Activated CD4-positive, alpha-beta T cell treated with anti-CD3 and anti-CD28 coated beads for 4 hours (primary cell): ENCODE results near the gene ISOC2.
A peak's percentile ranks its signal among the peaks of the same experiment; 100 is the strongest.
"Not testable (repeated sequence)": the region's sequence is repeated elsewhere in the genome, so short reads cannot be mapped to it uniquely, and the experiment has no call there.

Experiments used
- DNase-seq, 2 donors: peaks; one replicate each; pipeline ENCODE4 v3.0.0-alpha.2; 2020

The ISOC2 gene

DNA sequence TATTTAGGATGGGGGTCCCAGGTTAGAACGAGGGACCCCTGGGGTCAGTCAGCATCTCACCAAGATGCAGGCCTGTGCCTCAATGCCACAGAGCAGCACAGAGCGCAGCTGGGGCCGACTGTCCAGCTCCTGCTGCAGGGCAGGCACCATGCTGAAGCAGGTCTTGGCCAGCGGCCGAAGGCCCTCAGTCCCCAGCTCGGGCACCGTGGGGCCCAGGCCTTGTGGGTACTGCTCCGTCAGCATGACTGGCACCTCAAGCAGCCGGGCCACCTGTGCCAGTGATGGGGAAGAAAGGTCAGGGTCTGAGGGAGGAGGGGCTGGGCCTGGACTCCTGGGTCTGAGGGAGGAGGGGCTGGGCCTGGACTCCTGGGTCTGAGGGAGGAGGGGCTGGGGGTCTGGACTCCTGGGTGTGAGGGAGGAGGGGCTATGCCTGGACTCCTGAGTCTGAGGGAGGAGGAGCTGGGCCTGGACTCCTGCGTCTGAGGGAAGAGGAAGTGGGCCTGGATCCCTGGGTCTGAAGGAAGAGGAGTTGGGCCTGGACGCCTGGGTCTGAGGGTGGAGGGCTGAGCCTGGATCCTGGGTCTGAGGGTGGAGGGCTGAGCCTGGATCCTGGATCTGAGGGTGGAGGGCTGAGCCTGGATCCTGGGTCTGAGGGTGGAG lies 5.7 kb downstream of the ISOC2 start:
- no peak for DNase-seq

DNA sequence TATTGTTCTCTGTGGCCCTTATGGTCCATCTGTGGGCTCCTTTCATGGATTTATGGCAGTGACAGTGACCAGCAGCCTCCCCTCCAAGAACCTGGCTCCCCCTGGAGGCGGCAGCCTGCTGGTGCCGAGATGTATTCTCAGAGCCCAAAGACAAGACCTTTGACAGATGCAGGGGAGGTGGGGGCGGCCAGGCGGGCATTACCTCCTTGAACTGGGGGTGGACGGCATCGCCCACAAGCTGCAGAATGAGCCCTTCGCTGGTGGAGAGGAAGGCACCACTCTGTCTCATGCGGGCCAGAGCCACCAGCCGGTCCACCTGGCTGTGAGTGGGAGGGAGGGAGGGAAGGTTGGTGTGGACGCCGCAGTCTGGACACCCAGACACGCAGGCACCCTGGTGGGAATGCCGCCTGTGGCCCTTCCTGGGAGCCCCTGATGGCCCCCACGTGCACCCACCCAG lies 6.6 kb downstream of the ISOC2 start:
- peak; percentile 37 to 47 for DNase-seq

DNA sequence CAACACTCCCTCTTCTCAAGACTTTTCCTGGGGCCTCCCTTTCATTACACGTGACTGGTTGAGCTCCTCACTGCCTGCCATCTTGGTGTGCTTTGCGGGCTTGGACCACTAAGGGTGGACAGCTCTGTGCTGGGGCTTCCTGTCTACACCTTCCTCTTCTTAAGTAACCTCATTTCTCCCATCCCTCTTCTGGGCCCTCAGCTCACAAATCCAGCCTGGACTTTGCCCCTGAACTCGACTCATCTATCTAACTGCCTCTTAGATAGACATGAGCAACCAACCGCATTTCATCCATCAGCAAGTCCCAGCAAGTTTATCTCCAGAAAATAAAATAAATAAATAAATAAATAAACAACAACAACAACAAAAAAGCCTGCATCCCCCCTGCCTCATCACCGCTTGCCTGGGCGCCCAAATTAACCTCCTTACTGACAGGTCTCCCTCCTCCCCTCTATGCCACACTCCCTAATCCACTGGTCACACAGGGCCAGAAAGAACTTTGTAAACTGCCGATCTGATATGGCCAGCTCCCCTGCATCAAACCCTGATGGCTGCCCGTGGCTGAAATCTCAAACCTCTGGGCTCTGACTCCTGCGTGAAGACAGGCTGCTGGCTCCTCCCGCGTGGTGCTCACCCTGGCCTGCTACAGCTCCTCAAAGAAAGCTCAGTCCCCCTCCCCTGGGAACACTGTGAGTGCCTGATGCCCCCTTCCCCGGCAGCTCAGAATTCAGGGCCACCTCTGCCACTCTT lies 7.8 kb downstream of the ISOC2 start:
- DNase-seq: no peak

DNA sequence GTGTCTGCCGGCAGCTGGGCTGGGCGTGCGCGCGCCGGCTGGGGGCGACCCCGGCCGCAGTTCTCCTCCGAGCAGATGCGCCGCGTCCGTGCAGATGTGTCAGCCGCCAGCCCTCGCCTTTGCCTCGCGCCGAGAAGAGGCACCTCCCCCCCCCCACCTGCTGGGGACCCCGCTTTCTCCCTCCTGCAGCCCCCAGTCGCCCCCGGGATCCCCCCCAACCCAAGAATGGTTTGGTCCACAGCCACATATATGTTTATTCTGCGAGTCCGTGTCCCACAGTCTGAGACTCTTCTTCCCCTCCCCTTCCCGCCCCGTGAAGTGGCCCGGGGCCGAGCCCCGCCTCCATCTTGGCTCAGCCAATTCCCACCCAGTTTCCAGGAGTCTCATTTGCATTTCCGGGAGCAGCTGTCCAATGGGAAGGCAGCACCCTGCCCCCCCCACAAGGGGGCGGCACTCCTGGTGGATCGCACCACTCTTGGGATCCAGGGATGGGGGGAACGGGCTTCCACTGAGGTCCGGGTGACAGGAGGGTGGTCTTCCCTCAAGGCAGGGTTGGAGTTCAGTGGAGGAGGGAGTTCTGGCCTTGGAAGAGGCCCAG lies 8.6 kb downstream of the ISOC2 start:
- no peak for DNase-seq

DNA sequence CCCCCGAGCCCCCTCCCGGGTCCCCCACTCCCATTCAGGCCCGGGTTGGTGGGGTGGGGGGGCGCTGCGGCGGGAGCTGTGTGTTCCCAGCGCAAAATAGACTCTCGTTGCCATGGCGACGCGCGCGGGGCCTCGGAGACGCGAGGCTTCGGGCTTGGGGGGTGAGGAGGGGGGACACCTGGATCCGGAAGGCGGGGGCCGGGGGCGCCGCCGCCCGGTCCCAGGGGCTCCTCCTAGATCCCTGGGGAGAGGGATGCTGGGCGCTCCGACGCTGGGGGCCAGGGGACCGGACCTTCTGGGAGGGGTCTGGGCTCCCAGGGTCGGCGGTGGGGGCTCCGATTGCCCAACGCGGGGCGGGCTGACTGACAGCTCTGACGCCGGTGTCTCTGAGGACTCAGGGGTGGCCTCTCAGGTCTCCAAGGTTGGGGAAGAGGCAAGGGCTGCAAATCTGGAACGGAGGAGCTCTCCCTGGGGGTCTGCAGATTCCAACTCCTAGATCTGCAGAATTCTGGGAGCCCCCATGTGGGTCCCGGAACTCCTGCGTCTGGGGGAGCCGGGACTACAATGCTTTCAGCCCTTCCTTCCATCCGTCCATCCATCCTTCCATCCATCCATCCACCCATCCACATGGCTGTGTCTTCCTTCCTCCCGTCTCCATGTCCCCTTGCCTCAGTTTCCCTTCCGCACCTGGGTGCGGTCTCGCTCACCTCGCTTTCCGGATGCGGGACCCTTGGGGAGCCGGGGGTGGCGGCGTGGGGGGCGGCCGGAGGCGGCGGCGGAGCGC lies 9.3 kb downstream of the ISOC2 start:
- DNase-seq: no peak

DNA sequence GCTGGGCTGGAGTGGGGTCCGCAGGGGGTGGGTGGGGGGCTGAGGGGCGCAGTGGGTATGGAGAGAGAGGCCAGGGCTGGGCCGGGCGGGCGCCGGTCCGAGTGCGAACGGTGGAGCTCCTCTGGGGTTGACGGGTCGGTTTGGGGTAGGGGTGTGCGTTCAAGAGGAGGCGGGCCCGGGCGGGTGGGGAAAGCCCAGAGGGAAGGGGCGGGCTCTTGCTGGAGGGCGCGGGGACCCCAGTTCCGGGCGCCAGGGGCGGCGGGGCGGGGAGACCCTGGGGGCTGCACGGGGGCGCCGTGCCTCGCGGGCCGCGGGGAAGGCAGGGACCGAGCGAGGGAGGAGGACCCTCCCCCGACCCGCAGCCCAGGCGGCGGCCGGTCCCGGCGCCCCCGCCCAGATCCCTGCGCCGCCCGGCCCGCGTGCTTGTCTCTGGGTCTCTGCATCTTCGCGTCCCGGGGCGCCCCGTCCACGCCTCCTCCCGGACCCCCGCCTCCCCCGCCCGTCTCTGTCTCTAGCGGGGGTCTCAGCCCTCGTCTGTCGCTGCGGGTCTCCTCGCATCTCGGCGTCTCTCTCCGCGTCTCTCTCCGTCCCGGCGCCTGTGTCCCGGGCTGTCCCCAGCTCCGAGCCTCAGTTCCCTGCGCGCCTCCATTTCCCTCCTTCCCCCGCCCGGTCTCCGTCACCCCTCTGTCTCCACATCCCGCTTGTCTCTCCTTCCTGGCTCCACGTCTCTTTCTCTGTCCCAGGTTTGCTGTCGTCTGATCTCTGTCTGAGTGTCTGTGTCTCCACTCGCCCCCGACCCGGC lies 10.1 kb downstream of the ISOC2 start:
- DNase-seq: no peak

DNA sequence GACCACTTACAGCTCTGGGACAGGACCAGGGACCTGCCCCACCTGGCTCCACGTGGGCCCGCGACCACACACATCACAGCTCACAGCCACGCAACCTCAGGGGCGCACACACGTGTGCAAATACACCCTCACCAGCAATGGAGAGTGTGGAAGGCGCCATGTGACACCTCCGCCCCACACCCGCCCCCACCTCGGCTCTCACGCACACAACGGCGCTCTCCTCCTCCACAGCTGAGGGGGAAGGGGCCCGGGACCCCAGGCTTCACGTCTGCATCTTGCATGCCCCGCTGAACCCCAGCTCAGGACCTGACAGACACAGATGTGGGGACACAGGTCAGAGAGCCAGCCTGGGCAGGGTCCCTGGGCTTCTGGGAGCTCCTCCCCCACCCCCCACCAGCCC lies 12.0 kb downstream of the ISOC2 start:
- no peak for DNase-seq

DNA sequence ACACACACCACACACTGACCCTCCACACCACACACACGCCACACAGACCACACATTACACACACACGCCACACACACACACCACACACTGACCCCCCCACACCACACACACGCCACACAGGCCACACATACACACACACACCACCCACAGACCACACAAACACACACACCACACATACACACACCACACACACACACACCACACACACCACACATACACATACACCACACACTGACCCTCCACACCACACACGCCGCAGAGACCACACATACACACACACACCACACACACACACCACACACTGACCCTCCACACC lies 13.3 kb downstream of the ISOC2 start:
- DNase-seq: not testable (repeated sequence)

DNA sequence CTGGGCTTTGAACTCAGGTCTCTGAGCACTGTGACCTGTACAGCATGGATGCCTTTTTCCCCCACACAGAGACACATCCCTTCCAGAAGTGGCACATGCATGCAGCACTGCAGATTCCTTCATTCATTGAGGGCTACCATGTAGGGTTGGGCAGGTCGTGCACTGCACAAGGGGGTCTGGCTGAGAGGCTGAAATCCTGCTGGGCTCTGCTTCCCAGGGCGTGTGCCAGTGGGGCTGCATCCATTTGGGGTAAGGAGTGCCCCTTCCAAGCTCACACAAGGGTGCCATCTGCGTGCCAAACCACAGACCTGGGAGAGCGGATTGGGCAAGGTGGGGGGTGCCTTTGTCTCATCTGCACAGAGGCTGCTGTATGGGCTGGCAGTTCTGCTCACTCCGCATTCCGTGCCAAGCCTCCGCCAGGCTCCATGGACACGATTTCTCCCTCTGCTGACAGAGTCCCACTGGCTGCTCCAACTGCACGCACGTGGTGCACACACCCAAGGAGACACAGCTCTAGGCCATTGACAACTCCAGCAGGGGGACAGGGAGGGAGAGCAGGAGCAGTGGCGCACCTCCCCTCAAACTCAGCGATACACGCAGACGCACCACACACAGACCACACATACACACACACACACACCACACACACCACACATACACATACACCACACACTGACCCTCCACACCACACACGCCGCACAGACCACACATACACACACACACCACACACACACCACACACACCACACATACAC lies 13.8 kb downstream of the ISOC2 start:
- DNase-seq: no peak

DNA sequence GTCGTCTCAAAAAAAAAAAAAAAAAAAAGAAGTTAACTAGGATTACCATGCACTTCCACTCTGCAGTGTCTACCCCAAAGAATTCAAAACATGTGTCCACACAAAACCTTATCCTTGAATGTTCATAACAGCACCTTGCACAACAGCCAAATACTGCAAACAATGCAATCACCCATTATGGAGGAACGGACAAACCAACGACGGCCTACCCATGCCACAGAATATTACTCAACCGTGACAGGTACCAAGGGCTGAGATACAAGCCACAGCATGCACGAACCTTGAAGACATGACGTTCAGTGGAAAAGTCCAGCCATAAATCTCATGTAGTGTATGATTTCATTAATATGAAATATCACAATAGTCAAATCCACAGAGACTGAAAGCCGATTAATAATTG lies 15.4 kb downstream of the ISOC2 start:
- DNase-seq: no peak

DNA sequence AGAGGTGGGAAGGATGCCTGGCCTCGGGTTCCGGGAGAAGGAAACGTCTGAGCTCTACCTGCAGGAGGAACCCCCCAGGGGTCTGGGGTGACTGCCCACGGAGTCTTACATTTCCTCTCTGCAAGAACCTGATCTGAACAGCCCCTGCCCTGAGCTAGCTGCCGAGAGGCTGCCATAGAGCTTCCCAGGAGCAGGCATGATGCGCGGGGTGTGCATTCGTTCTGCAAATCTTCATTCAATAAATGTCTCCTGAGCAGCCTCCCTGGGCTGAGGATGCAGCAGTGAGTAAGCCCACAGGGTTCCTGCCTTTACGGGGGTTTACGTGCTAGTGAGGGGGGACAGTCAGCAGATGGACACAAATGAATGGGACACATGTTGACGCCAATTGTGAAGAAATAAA lies 16.8 kb downstream of the ISOC2 start:
- no peak for DNase-seq

DNA sequence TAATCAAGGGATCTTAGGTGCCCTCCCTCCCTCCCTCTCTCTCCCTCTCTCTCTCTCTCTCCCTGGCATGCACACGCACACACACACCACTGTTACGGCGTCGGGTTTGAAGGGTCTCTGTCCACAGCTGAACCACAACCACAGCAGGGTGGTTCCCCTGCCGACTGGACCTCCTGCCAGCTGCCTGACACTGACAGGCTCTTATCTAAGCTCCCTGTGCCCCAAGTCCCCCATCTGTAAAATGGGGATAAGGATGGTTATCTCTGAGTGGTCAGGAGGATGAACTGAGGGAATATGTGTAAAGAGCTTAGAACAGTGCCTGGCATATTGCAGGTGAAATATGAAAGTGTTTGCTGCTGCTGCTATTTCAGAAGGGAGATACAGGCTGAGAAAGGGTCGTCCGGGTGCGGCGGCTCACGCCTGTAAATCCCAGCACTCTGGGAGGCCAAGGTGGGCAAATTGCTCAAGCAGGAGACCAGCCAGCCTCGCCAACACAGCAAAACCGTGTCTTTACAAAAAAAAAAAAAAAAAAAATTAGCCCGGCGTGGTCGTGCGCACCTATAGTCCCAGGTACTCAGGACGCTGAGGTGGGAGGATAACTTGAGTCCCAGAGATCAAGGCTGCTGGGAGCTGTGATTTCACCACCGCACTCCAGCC lies 17.5 kb downstream of the ISOC2 start:
- no peak for DNase-seq

DNA sequence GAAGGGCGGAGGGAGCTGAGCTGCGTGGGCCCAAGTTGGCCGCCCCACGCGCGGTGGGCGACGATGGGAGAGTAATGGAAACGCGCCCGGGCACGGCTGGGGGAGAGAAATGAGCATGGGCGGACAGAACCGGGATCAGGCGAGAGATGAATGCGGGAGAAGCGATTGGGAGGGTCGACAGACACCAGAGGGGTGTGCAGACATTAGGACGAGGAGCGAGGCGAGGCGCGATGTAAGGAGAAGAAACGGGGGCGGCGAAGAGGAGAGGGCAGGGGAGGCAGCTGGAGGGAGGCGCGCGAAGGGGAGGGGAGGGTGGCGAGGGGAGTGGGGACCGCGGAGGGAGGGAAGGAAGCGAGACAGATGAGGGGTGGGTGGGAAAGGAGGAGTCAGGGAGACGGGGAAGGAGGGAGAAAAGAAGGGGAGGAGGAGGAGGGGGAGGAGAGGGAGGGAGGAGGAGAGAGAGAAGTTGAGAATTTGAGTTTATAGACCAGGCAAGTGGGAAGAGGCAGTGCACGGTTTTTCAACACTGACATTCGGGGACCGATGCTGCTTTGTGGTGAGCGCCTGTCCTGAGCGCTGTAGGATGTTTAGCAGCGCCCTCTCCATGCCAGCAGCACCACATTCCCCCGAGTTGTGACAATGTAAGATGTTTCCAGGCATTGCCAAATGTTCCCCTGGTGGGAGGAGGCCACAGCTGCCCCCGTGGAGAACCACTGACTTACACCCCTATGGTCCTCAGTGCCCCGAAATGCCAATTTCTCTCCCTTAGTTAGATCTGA lies 18.2 kb downstream of the ISOC2 start, which contains the start of gene SHISA7:
Gene SHISA7, minus strand, starts transcription at position 256 of the 779 bp plus-strand sequence. CDS start 437 bp downstream, outside the sequence.
- DNase-seq: no peak

DNA sequence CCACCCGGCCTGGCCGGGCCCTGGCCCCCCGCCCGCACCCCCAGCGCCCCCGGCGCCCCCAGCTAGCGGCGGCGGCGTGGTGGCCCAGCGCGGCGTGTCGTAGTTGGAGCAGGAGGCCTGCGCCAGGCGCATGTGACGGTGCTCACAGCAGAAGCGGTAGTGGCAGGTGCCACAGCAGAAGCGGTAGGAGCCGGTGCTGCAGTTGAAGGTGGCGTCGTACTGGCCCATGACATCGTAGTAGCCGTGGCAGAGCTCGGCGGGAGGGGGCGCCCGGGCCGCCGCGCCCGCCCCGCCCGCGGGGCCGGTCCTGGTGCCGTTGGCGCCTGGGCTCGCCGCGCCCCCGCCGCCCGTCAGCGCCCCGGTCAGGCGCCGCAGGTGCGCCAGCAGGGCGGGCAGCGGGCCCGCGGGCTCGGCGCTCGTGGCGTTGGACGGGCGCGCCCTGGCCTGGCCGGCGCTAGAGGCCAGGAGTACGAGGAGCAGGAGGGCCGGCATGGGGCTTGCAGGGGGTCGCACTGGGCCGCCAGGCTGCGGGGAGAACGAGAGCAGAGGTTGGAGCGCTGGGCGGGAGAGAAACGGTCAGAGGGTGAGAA lies 19.0 kb downstream of the ISOC2 start:
- DNase-seq: no peak

DNA sequence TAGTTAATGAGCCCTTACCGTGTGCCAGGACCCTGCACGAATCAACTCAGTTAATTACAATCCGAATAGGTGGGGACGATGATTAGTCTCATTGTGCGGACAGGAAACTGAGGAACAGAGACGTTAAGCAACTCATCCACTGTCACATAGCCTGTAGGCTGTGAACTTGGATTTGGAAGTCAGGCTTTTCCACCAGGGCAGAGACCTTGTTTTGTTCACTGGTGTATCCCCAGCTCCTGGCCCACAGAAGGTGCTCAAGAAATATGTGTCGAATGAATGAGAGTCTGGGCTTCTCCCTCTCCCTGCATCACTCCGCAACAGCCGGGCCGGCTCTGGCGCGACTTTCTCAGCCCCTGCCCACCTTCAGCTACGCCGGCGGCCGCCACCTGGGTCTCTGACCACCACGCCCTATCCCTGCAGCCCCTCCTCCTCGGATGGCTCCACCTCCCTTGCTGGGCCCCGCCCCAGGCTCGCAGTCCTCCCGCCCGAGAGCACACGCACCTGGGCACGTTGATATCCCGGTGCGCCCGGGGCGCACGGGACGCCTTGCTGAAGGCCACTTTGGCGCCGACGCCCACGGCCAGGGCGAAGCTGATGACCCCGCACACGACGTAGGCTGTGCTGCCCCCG lies 19.6 kb downstream of the ISOC2 start:
- DNase-seq: no peak

DNA sequence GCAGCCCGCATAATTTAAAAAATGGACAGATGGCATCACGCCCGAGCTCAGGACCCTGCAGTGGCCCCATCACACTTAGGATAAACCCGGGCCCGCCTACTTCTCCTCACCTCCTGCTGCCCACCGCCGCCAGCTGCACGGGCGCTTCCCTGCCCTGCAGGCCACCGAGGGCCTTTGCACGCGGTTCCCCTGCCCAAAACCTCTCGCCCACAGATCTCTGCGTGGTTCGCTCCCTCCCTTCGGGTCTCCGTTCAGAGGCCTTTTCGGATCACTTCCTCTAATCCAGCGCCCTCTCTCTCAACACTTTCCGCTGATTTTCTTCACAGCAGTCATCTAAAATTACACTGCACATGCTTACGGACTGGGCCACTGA lies 20.1 kb downstream of the ISOC2 start:
- no peak for DNase-seq

DNA sequence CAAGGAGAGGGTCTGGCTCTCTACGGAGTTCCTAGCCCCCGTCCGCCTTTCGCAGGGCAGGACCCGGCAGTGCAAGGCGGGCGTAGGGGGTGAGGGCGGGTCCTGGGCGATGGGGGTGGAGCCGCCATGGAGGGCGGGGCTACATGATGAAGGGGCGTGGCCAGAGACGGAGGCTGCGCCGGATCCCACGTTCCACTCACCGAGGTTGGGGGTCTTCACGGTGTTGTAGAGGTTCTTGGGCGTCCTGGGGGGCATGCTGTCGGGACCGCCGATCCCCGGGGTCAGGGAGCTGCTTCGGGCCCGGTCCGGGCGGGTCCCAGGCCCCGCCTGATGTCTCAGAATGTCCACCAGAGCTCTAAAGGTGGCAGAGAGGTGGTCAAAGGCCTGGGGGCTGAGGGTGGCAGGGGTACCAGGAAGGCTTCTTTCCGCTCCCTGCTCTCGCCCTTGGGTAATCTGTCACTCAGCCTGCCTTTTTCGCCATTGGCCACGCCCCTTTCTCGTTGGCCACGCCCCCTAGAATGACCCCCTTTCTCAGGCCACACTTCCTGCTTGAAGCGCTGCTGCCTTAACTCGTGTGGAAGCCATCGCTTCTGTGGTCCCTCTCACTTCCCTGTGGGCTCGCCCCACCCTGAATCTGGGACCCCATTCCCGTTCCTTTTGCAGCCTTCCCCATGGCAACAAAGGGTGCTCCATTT lies 20.9 kb downstream of the ISOC2 start:
- no peak for DNase-seq

DNA sequence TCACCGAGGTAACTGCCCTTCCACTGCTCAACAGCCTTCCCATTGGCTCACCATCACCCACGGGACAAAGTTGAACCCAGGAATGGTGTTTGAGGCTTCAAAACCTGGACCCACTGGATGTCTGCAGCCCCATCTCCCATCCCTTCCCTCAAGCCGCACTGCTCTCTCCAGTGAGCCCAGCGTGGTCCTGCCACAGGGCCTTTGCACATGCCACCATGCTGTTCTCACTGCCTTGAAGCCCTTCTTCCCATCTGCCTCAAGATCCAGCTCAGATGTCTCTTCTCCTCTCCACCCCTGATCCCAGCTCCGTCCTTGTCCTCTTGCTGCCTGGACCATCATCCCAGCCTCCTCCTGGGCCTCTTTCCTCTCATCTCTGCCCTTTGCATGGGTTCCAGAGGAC lies 22.4 kb downstream of the ISOC2 start:
- no peak for DNase-seq

DNA sequence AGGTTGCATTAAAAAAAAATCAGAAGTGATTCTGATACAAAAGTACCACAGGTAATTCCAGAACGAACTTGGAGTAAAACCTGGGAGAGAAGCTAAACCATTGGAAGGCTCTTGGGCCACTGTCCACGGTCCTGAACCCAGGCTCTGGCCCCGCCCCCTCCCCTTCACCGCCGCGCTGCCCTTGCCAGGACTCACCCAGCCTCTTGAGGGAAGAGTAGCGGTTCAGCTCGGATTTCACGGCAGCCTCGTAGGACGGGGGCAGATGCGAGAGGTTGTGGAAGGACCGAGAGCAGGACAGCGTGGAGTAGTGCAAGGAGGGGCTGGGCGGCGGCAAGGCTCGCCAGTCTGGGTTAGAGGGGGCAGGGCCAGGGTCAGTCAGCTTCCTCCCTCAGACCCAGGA lies 24.0 kb downstream of the ISOC2 start:
- DNase-seq: no peak
